ENCODE results near the gene ACTG2.
A peak's percentile ranks its signal among the peaks of the same experiment; 100 is the strongest.
"Not testable (repeated sequence)": the region's sequence is repeated elsewhere in the genome, so short reads cannot be mapped to it uniquely, and the experiment has no call there.

The ACTG2 gene

GRCh38 chr2:73891276-73891901 is 1.4 kb upstream of the ACTG2 start:
- DNase-seq (ENCODE audit: low read depth, low spot score), result no peak

- no peak for DNase-seq (ENCODE audit: low read depth, low spot score)
Observed at GRCh38 chr2:73893764-73894474, 1.1 kb downstream of the ACTG2 start.

GRCh38 chr2:73894475-73894850 is 1.7 kb downstream of the ACTG2 start:
- DNase-seq (ENCODE audit: low read depth, low spot score), result no peak

GRCh38 chr2:73894877-73895276 is 2.1 kb downstream of the ACTG2 start:
- DNase-seq (ENCODE audit: low read depth, low spot score), result no peak

GRCh38 chr2:73895473-73895872 is 2.7 kb downstream of the ACTG2 start:
- DNase-seq (ENCODE audit: low read depth, low spot score), result no peak

GRCh38 chr2:73896362-73897239 is 3.8 kb downstream of the ACTG2 start:
- DNase-seq (ENCODE audit: low read depth, low spot score), result no peak

GRCh38 chr2:73897240-73897583 is 4.4 kb downstream of the ACTG2 start:
- DNase-seq (ENCODE audit: low read depth, low spot score), result no peak

- no peak for DNase-seq (ENCODE audit: low read depth, low spot score)
Observed at GRCh38 chr2:73897934-73898333, 5.1 kb downstream of the ACTG2 start.

GRCh38 chr2:73899801-73900336 is 7.1 kb downstream of the ACTG2 start:
- DNase-seq (ENCODE audit: low read depth, low spot score), result no peak

- no peak for DNase-seq (ENCODE audit: low read depth, low spot score)
Observed at GRCh38 chr2:73901143-73901542, 8.3 kb downstream of the ACTG2 start.

GRCh38 chr2:73902284-73902683 is 9.5 kb downstream of the ACTG2 start:
- no peak for DNase-seq (ENCODE audit: low read depth, low spot score)

GRCh38 chr2:73903313-73903712 is 10.5 kb downstream of the ACTG2 start:
- no peak for DNase-seq (ENCODE audit: low read depth, low spot score)

- DNase-seq (ENCODE audit: low read depth, low spot score), result not testable (repeated sequence)
Observed at GRCh38 chr2:73903949-73904613, 11.3 kb downstream of the ACTG2 start.

- no peak for DNase-seq (ENCODE audit: low read depth, low spot score)
Observed at GRCh38 chr2:73904952-73905351, 12.1 kb downstream of the ACTG2 start.

GRCh38 chr2:73906847-73907505 is 14.2 kb downstream of the ACTG2 start:
- no peak for DNase-seq (ENCODE audit: low read depth, low spot score)

- DNase-seq (ENCODE audit: low read depth, low spot score), result peak; percentile 25
Observed at GRCh38 chr2:73907840-73908452, 15.1 kb downstream of the ACTG2 start.

- no peak for DNase-seq (ENCODE audit: low read depth, low spot score)
Observed at GRCh38 chr2:73908689-73909652, 16.2 kb downstream of the ACTG2 start.

- no peak for DNase-seq (ENCODE audit: low read depth, low spot score)
Observed at GRCh38 chr2:73910873-73911547, 18.2 kb downstream of the ACTG2 start.
